SU-DHL-6 (cell line): ENCODE results near the gene GPC2.

Experiments
- H2AFZ ChIP-seq: fragments of 200-600 bp; sonication (generic); 2 replicates; pipeline ENCODE4 v1.6.1; 2014; ENCODE audit warnings: low read depth, mild to moderate bottlenecking, moderate library complexity, mixed read lengths, antibody characterized with exemption, low read length; ENCODE audit not compliant: severe bottlenecking
- H3F3A ChIP-seq: fragments of 200-600 bp; shearing (Covaris generic); 2 replicates; pipeline ENCODE4 v1.6.0; 2016; ENCODE audit warnings: antibody characterized with exemption, mild to moderate bottlenecking; ENCODE audit not compliant: insufficient read depth
- H3K27ac ChIP-seq: fragments of 200-600 bp; sonication (generic); 2 replicates; pipeline ENCODE4 v1.5.1; 2016; ENCODE audit warnings: low read depth, mild to moderate bottlenecking, low read length, moderate library complexity, mixed read lengths
- H3K27me3 ChIP-seq: fragments of 200-600 bp; sonication (generic), shearing (Covaris generic); 2 replicates; pipeline ENCODE4 v1.6.0; 2014; ENCODE audit warnings: mild to moderate bottlenecking, low read length
- H3K36me3 ChIP-seq: fragments of 200-600 bp; sonication (generic); 2 replicates; pipeline ENCODE4 v1.6.1; 2014; ENCODE audit warnings: mild to moderate bottlenecking, low read length, mixed read lengths
- H3K4me2 ChIP-seq: fragments of 300-600, 200-600 bp; shearing (Covaris generic), sonication (generic); 2 replicates; pipeline ENCODE4 v1.6.0; 2014; ENCODE audit warnings: low read length, low read depth, mild to moderate bottlenecking; ENCODE audit not compliant: poor library complexity, severe bottlenecking
- H3K4me3 ChIP-seq: fragments of 200-600 bp; sonication (generic); 2 replicates; pipeline ENCODE4 v1.5.1; 2014; ENCODE audit warnings: antibody characterized with exemption, low read length, mild to moderate bottlenecking, mixed read lengths; ENCODE audit not compliant: insufficient read depth, poor library complexity, severe bottlenecking
- H3K79me2 ChIP-seq: fragments of 200-600 bp; sonication (generic); 2 replicates; pipeline ENCODE4 v1.6.1; 2014; ENCODE audit warnings: mild to moderate bottlenecking, low read length, moderate library complexity; ENCODE audit not compliant: insufficient read depth
- H3K9ac ChIP-seq: fragments of 200-600 bp; sonication (generic); 2 replicates; pipeline ENCODE4 v1.7.0; 2014; ENCODE audit warnings: mild to moderate bottlenecking, low read length
- H3K9me2 ChIP-seq: fragments of 200-600 bp; sonication (generic); replicated peaks from 2 replicates; pipeline ENCODE4 v1.6.1; 2014; ENCODE audit warnings: low read length; ENCODE audit not compliant: insufficient read depth
- H3K9me3 ChIP-seq: fragments of 200-600 bp; sonication (generic); 2 replicates; pipeline ENCODE4 v1.6.1; 2014; ENCODE audit warnings: low read length, mixed read lengths; ENCODE audit not compliant: insufficient read depth
- H4K20me1 ChIP-seq: fragments of 200-600 bp; sonication (generic); 2 replicates; pipeline ENCODE4 v1.6.1; 2014; ENCODE audit warnings: low read depth, mild to moderate bottlenecking, antibody characterized with exemption, low read length, moderate library complexity, mixed read lengths
- CTCF ChIP-seq: fragments of 200-600 bp; sonication (generic); IDR thresholded peaks from one replicate; pipeline ENCODE4 v1.5.1; 2017; ENCODE audit warnings: antibody characterized with exemption, mild to moderate bottlenecking, low read length, moderate library complexity; ENCODE audit not compliant: insufficient read depth, poor library complexity, severe bottlenecking
- EZH2phosphoT487 ChIP-seq: fragments of 200-600 bp; sonication (generic), shearing (Covaris generic); conservative IDR thresholded peaks from 2 replicates; pipeline ENCODE4 v1.6.1; 2018; ENCODE audit warnings: mild to moderate bottlenecking, antibody characterized with exemption, low read length, moderate library complexity, mixed read lengths

Gene GPC2

GRCh38 chr7:100142461-100142860 is 34.7 kb downstream of the GPC2 start:
- Histone ChIP-seq H4K20me1 (no peaks in the 10 kb centered on the region), H3K9me3 (no peaks in the 10 kb centered on the region), H3K4me3 (no peak overlapping the region), H3K79me2 (no peaks in the 10 kb centered on the region), H3K27me3 (no peaks in the 10 kb centered on the region), H3K9me2 (no peaks in the 10 kb centered on the region), H3F3A (peaks cover 14% of the 10 kb centered on the region), H2AFZ (no peak overlapping the region), H3K4me2 (no peak overlapping the region), H3K9ac (no peak overlapping the region), H3K27ac (no peak overlapping the region), H3K36me3 (no peaks in the 10 kb centered on the region)
- no peak for TF ChIP-seq CTCF
- no peak for TF ChIP-seq EZH2phosphoT487

- no peak for TF ChIP-seq EZH2phosphoT487
- no peak for TF ChIP-seq CTCF
- H3K4me2 ChIP-seq = no peak overlapping the region
- H2AFZ ChIP-seq = no peak overlapping the region
Measured at GRCh38 chr7:100141555-100141949, 35.6 kb downstream of the GPC2 start.

GRCh38 chr7:100137851-100138760 is 39.1 kb downstream of the GPC2 start:
- H2AFZ ChIP-seq = peak overlapping the region; percentile 83

More at GRCh38 chr7:100141555-100141949, 35.6 kb downstream of the GPC2 start:
- no peaks in the 10 kb centered on the region for H3K79me2 ChIP-seq
- H3K36me3 ChIP-seq = no peaks in the 10 kb centered on the region
- no peak overlapping the region for H3K9ac ChIP-seq
- H3K9me3 ChIP-seq = no peaks in the 10 kb centered on the region
- no peaks in the 10 kb centered on the region for H3K27me3 ChIP-seq
- peaks cover 14% of the 10 kb centered on the region for H3F3A ChIP-seq
- H3K27ac ChIP-seq = no peak overlapping the region
- no peak overlapping the region for H3K4me3 ChIP-seq
- no peaks in the 10 kb centered on the region for H4K20me1 ChIP-seq
- no peaks in the 10 kb centered on the region for H3K9me2 ChIP-seq

More at GRCh38 chr7:100137851-100138760, 39.1 kb downstream of the GPC2 start:
- no peaks in the 10 kb centered on the region for H3K27me3 ChIP-seq
- peak overlapping the region; percentile 51 for H3K27ac ChIP-seq
- H3K4me3 ChIP-seq = no peak overlapping the region
- no peaks in the 10 kb centered on the region for H3K79me2 ChIP-seq
- H3K9ac ChIP-seq = peak overlapping the region; percentile 16
- no peaks in the 10 kb centered on the region for H4K20me1 ChIP-seq
- no peak for TF ChIP-seq EZH2phosphoT487
- no peak for TF ChIP-seq CTCF
- H3K9me3 ChIP-seq = no peaks in the 10 kb centered on the region
- no peaks in the 10 kb centered on the region for H3K36me3 ChIP-seq
- H3K9me2 ChIP-seq = no peaks in the 10 kb centered on the region
- peak overlapping the region; percentile 47 for H3K4me2 ChIP-seq
- peaks cover 12% of the 10 kb centered on the region for H3F3A ChIP-seq
